ENCODE results near the gene NDFIP2. TPM values are rescaled to one million over a fixed set of nuclear protein-coding genes. Genes with fewer than 3 reads are reported as not detected.

The NDFIP2 gene
- total and polyA plus RNA-seq, 2 donors (not counting 1 experiment from before 2014, with no cell fraction given): 0.12 to 1.0 TPM

DNA sequence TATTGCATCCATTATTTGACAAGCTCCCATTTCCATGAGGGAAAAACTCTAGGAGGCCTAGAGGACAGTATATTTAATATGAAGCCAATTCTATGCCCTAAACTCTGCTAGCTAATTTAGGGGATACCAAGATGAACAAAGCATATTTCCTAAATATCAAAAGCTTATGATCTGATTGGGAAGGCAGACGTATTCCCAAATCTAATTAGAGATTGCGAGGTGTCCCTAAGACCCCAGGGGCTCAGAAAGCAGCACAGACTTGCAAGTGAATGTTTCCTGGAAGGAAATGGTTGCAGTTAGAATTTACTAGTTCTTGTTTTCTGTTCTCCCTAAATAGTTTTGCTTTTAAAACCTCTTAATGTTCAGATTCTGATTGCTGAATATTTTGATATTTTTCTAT, 30.7 kb downstream of the NDFIP2 start:
- H3K9ac ChIP-seq (ENCODE audit: low read length): no peak overlapping the region
- no peaks in the 10 kb centered on the region for H3K9me3 ChIP-seq (ENCODE audit: control extremely low read depth in 1 of 3, control insufficient read depth in 2 of 3, insufficient read depth in 1 of 3, low read length in 2 of 3)
- ATAC-seq (ENCODE audit: low read depth) (no peak), DNase-seq (no peak)
- H3K9me3 Mint-ChIP-seq (ENCODE audit: insufficient read depth): no peaks in the 10 kb centered on the region
- H2AFZ ChIP-seq (ENCODE audit: insufficient read depth, low read depth, low read length, poor library complexity, severe bottlenecking): no peak overlapping the region
- no peaks in the 10 kb centered on the region for H3K79me2 ChIP-seq (ENCODE audit: control insufficient read depth, insufficient read depth, low read length)
- H3K4me3 Mint-ChIP-seq: no peak overlapping the region
- H3K27me3 ChIP-seq (replicated peaks in 1 of 4; ENCODE audit: control extremely low read depth in 1 of 4, control insufficient read depth in 3 of 4, insufficient read depth in 4 of 4, low read length in 3 of 4): no peaks in the 10 kb centered on the region
- intact Hi-C loops (cut with micrococcal nuclease): no loop called here
- no peaks in the 10 kb centered on the region for H3K4me1 Mint-ChIP-seq
- no peaks in the 10 kb centered on the region for H3K4me1 ChIP-seq (ENCODE audit: control insufficient read depth in 2 of 2, insufficient read depth in 2 of 2, low read length in 2 of 2)
- no peaks in the 10 kb centered on the region for H3K36me3 ChIP-seq (replicated peaks in 1 of 2; ENCODE audit: control extremely low read depth in 1 of 2, control insufficient read depth in 1 of 2, extremely low read depth in 1 of 2, insufficient read depth in 2 of 2, low read length in 1 of 2)
- TF ChIP-seq EZH2 (IDR thresholded peaks at IDR 0.05; ENCODE audit: borderline replicate concordance, insufficient read depth, low read depth, low read length, poor library complexity, severe bottlenecking) (no peak), CTCF (IDR thresholded peaks at IDR 0.05) (no peak)
- ChIA-PET CTCF (no interaction called here), POLR2A (no interaction called here)
- no peak overlapping the region for H3K4me2 ChIP-seq (replicated peaks; ENCODE audit: low read depth, low read length, poor library complexity, severe bottlenecking)
- no peak overlapping the region for H3K27ac ChIP-seq (ENCODE audit: low read length in 2 of 2)
- 6% methylated on average over 2 of the region's 2 CpGs for WGBS (ENCODE audit: insufficient coverage)
- H3K27ac Mint-ChIP-seq: no peak overlapping the region
- H3K27me3 Mint-ChIP-seq: no peaks in the 10 kb centered on the region
- H4K20me1 ChIP-seq (ENCODE audit: control insufficient read depth, insufficient read depth, low read length, poor library complexity, severe bottlenecking): no peaks in the 10 kb centered on the region
- no peak overlapping the region for H3K4me3 ChIP-seq (ENCODE audit: control extremely low read depth in 1 of 5, extremely low read depth in 1 of 5, insufficient read depth in 1 of 5, low read depth in 2 of 5, low read length in 4 of 5)

GRCh38 chr13:79512950-79513349, 32.0 kb downstream of the NDFIP2 start:
- H3K27ac Mint-ChIP-seq: no peak overlapping the region
- intact Hi-C loops (cut with micrococcal nuclease): no loop called here
- TF ChIP-seq CTCF (IDR thresholded peaks at IDR 0.05): no peak
- TF ChIP-seq EZH2 (IDR thresholded peaks at IDR 0.05; ENCODE audit: borderline replicate concordance, insufficient read depth, low read depth, low read length, poor library complexity, severe bottlenecking): no peak
- no peaks in the 10 kb centered on the region for H3K27me3 Mint-ChIP-seq
- Histone ChIP-seq H4K20me1 (ENCODE audit: control insufficient read depth, insufficient read depth, low read length, poor library complexity, severe bottlenecking) (no peaks in the 10 kb centered on the region), H3K4me2 (replicated peaks; ENCODE audit: low read depth, low read length, poor library complexity, severe bottlenecking) (no peak overlapping the region), H3K27ac (ENCODE audit: low read length in 2 of 2) (no peak overlapping the region), H3K79me2 (ENCODE audit: control insufficient read depth, insufficient read depth, low read length) (no peaks in the 10 kb centered on the region), H3K4me1 (ENCODE audit: control insufficient read depth in 2 of 2, insufficient read depth in 2 of 2, low read length in 2 of 2) (no peaks in the 10 kb centered on the region), H2AFZ (ENCODE audit: insufficient read depth, low read depth, low read length, poor library complexity, severe bottlenecking) (no peak overlapping the region), H3K9me3 (ENCODE audit: control extremely low read depth in 1 of 3, control insufficient read depth in 2 of 3, insufficient read depth in 1 of 3, low read length in 2 of 3) (no peaks in the 10 kb centered on the region), H3K36me3 (replicated peaks in 1 of 2; ENCODE audit: control extremely low read depth in 1 of 2, control insufficient read depth in 1 of 2, extremely low read depth in 1 of 2, insufficient read depth in 2 of 2, low read length in 1 of 2) (no peaks in the 10 kb centered on the region), H3K9ac (ENCODE audit: low read length) (no peak overlapping the region), H3K27me3 (replicated peaks in 1 of 4; ENCODE audit: control extremely low read depth in 1 of 4, control insufficient read depth in 3 of 4, insufficient read depth in 4 of 4, low read length in 3 of 4) (no peaks in the 10 kb centered on the region), H3K4me3 (ENCODE audit: control extremely low read depth in 1 of 5, extremely low read depth in 1 of 5, insufficient read depth in 1 of 5, low read depth in 2 of 5, low read length in 4 of 5) (no peak overlapping the region)
- H3K9me3 Mint-ChIP-seq (ENCODE audit: insufficient read depth): no peaks in the 10 kb centered on the region
- no peaks in the 10 kb centered on the region for H3K4me1 Mint-ChIP-seq
- no peak overlapping the region for H3K4me3 Mint-ChIP-seq
- DNase-seq (no peak), ATAC-seq (ENCODE audit: low read depth) (no peak)
- ChIA-PET POLR2A (no interaction called here), CTCF (interaction anchor here (0.8 to 1.0 kb wide), 3 partner anchors 10 to 89 kb away, joined by 3 read pairs; no protein-coding TSS in a partner anchor)
